Measurements from ENCODE around the gene RXFP1. TPM values are rescaled to one million over a fixed set of nuclear protein-coding genes. Genes with fewer than 3 reads are reported as not detected.
A peak's percentile ranks its signal among the peaks of the same experiment; 100 is the strongest.

The RXFP1 gene
- 0.22 TPM in 1 of 2 replicates, not detected in the other for total RNA-seq

GRCh38 chr4:158521484-158522088, at the start of gene RXFP1:
TSS of gene RXFP1 (plus strand) at chr4:158521882. CDS start at chr4:158521977, 95 bp downstream.
- DNase-seq (ENCODE audit: low read depth in 2 of 2), result peak in 1 of 2 donors; percentile 11

DNA sequence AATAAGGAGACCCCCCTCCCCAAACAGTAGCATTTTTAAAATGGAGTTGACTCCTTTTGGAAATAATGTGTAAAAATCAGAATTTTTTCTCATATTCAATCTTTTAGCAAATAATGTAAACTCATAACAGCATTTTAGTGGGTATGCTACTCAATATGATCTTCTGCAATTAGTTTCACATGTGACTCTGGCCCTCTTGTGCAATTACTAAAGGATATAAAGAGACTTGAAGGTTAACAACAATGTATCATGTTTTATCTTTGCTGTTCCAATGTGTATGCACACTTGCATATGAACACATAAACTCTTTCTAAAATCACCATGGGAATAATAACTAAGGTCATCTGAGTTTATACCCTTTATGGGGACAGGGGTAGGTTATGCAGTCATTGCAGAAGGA, 39.9 kb upstream of the RXFP1 start:
- DNase-seq (ENCODE audit: low read depth in 2 of 2), result no peak

- DNase-seq (ENCODE audit: low read depth in 2 of 2), result no peak
Observed at GRCh38 chr4:158484173-158484885, 37.4 kb upstream of the RXFP1 start.

DNA sequence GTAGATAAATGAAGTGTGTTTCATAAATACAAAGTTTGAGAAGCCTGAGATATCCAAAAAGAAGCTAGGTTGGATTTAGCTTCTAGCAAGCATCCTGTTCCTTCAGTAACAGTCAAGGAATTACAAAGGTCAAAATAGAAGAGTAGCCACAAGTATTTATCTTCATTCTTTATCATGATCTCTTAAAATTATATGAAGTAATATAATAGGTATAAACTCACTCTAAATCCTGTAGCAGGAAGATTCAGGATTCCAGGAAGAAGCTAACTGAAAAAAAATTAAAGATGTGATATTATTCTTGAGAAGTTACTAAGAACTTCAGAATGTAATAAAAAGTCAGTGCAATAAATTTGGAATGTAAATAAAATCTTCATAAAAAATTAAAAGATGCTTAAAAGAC, 31.1 kb upstream of the RXFP1 start:
- DNase-seq (ENCODE audit: low read depth in 2 of 2), result no peak

GRCh38 chr4:158492391-158492790, 29.3 kb upstream of the RXFP1 start:
- no peak for DNase-seq (ENCODE audit: low read depth in 2 of 2)

GRCh38 chr4:158496030-158496741, 25.5 kb upstream of the RXFP1 start:
- peak; percentile 48 to 51 for DNase-seq (ENCODE audit: low read depth in 2 of 2)

DNA sequence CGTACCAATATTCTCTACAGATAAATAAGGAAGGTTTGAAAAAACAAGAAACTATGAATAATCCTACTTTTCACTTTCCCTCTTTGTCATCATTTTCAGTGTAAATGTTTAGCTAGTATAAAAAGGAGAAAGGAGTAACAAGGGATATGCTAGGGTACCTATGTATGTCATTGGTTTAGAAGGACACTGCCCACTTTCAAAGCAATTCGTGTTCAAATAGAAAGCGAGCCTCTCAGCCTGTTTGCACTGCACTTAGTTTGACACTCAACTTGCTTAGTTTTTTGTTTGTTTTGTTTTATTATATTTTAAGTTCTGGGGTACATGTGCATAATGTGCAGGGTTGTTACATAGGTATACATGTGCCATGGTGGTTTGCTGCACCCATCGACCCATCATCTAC, 21.6 kb upstream of the RXFP1 start:
- no peak for DNase-seq (ENCODE audit: low read depth in 2 of 2)

DNA sequence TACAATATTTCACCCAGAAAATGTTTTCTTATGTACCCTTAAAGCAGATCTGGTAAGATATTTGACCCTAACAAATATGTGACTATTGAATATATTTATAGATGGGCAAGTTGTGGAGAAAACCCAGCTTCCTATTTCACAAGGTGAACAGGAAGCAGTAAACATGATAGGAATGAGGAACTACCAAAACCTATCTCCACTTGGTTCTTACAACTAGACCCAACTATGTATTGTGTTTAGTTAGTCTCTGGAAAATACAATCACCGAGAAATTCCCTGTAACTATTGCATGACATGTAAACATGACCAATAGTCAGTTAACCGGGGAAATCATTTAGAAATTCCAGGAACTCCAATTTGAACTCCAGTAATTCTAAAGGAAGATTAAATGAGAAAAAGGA, 8.4 kb upstream of the RXFP1 start:
- peak in 1 of 2 donors; percentile 8 for DNase-seq (ENCODE audit: low read depth in 2 of 2)

DNA sequence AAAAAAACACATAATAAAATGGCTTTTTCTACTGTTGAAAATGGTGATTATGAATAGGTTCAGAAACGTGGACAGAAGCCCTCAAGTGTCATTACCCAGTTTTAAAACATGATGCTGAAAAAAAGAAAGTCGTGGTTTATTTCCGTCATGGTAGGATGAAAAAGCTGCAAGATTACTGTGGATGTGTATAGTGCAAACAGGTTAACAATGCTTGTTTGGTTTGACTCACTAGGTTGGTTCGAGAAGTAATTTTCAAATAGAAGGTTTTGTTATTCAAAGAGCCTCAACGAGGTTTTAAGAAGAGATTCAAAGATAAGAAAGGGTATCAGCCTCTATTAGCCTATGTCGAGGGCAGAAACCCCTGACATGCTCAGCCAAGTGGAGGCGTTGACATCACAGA, 2.5 kb upstream of the RXFP1 start:
- DNase-seq (ENCODE audit: low read depth in 2 of 2), result no peak

GRCh38 chr4:158523990-158524535, 2.4 kb downstream of the RXFP1 start:
- DNase-seq (ENCODE audit: low read depth in 2 of 2), result no peak

GRCh38 chr4:158527516-158527915, 5.8 kb downstream of the RXFP1 start:
- DNase-seq (ENCODE audit: low read depth in 2 of 2), result no peak

- no peak for DNase-seq (ENCODE audit: low read depth in 2 of 2)
Observed at GRCh38 chr4:158529505-158529904, 7.8 kb downstream of the RXFP1 start.

GRCh38 chr4:158530381-158530780, 8.7 kb downstream of the RXFP1 start:
- peak in 1 of 2 donors; percentile 13 for DNase-seq (ENCODE audit: low read depth in 2 of 2)

- DNase-seq (ENCODE audit: low read depth in 2 of 2), result no peak
Observed at GRCh38 chr4:158530898-158531297, 9.2 kb downstream of the RXFP1 start.

DNA sequence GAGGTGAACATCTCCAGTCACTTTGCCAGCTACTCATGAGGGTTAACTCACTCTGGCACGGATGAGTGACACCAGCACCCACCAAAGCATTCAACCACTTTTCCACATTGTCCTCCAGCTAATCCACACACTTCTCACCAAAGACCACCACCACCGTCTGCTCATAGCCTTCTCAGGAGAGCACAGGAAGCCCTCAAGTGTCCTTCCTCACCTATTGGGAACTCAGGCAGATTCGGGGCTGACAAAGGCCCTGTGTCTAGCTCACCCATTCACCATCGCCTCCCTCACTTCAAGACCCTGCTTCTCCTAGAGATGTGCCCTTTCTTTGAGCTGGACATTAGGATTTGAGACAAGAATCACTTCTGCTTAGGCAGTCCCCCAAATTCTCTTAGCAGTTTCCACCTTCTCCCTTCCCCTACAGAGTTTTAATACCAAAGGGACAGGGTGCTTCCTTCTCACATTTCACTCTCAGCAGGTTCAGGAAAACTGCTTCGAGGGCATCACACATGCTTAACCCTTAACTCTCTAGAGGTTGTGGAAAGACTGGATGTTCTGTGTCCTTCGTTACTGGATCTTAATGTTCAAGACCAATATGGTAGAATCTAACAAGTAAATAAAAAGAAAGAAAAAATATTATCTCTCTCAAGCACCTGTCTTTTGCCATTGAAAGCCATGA, 11.0 kb downstream of the RXFP1 start:
- no peak for DNase-seq (ENCODE audit: low read depth in 2 of 2)

- no peak for DNase-seq (ENCODE audit: low read depth in 2 of 2)
Observed at GRCh38 chr4:158534727-158535126, 13.0 kb downstream of the RXFP1 start.

DNA sequence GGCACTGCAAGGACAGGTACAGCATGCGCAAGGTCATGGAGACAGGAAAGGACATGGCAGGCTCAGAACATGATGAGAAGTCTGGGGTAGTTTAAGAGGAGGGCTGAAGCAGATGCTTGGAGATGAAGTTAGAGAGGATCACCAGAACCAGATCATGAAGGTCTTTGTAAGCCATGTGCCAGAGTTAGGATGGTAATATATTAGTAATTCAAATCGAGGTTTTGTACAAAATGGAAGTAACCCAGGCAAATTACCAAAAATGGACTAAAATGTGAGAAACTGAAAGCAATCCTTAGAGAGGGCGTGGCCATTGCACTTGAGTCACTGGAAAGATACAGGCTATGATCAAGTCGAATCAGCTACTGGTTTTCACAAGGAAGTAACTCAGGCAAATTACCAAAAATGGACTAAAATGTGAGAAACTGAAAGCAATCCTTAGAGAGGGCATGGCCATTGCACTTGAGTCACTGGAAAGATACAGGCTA, 13.5 kb downstream of the RXFP1 start:
- peak in 1 of 2 donors; percentile 86 for DNase-seq (ENCODE audit: low read depth in 2 of 2)

GRCh38 chr4:158536833-158537232, 15.2 kb downstream of the RXFP1 start:
- DNase-seq (ENCODE audit: low read depth in 2 of 2), result no peak

DNA sequence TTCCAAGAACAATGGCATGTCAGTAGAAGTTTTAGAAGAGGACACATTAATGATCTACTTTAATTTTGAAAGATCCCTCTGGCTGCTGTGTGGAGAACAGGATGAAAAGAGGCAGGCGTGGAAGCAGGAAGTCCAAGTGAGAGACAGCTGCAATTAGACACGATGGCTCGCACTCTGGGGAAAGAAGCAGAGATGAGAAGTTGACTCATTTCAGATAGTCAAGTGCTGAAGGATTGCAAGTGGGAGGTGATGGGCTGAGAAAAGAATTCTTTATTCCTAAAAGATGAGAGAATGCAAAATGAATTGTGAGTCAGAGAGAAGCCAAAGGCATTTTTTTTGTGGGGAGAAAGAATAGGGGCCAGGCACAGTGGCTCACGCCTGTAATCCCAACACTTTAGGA, 16.5 kb downstream of the RXFP1 start:
- peak in 1 of 2 donors; percentile 42 for DNase-seq (ENCODE audit: low read depth in 2 of 2)

GRCh38 chr4:158538911-158539310, 17.2 kb downstream of the RXFP1 start:
- no peak for DNase-seq (ENCODE audit: low read depth in 2 of 2)

GRCh38 chr4:158540125-158540907, 18.6 kb downstream of the RXFP1 start:
- no peak for DNase-seq (ENCODE audit: low read depth in 2 of 2)
